IMR-90 (cell line): ENCODE measurements around the gene PCBD1. TPM values are rescaled to one million over a fixed set of nuclear protein-coding genes. Genes with fewer than 3 reads are reported as not detected.

Source experiments
- ATAC-seq: fragments of 200-7000 bp; cut with Tn5 transposase; 2 replicates; pipeline ENCODE4 v1.9.1; 2020; ENCODE audit warnings: low read depth, mild to moderate bottlenecking, moderate library complexity
- BruUV-seq: library from RNA; stranded (reverse); fragments of 400-500 nt; replicated peaks from 2 replicates; lab custom pipeline; 2021; lab: Mats Ljungman, UMichigan
- CTCF ChIA-PET: fragments of 300-600 bp; formaldehyde crosslinking; extraction: SDS; loops from one replicate; lab custom pipeline; 2021; ENCODE audit warnings: antibody characterized with exemption; lab: Yijun Ruan, JAX
- POLR2A ChIA-PET: fragments of 300-600 bp; sonication (Branson Sonifier 250); formaldehyde crosslinking; loops from one replicate; lab custom pipeline; 2022; ENCODE audit warnings: antibody characterized with exemption; ENCODE audit not compliant: unreplicated experiment; lab: Charles Lee
- DNase-seq: peaks from one replicate; pipeline ENCODE4 v3.0.0; 2013
- H2AFZ ChIP-seq: replicated peaks from 2 replicates; pipeline ENCODE3; 2013; ENCODE audit warnings: low read length, mild to moderate bottlenecking; ENCODE audit not compliant: poor library complexity
- H2AK5ac ChIP-seq: 2 replicates; pipeline ENCODE4 v1.6.1; 2013; ENCODE audit warnings: low read depth, low read length, inconsistent platforms
- H2AK9ac ChIP-seq: replicated peaks from 2 replicates; pipeline ENCODE3; 2013; ENCODE audit warnings: mild to moderate bottlenecking, low read depth, low read length, moderate library complexity; ENCODE audit not compliant: poor library complexity
- H2BK120ac ChIP-seq: 2 replicates; pipeline ENCODE4 v1.6.1; 2013; ENCODE audit warnings: low read depth, low read length, inconsistent platforms
- H2BK15ac ChIP-seq: 3 replicates; pipeline ENCODE4 v1.6.1; 2013; ENCODE audit warnings: low read depth, low read length, inconsistent platforms
- H2BK20ac ChIP-seq: 2 replicates; pipeline ENCODE4 v1.6.1; 2013; ENCODE audit warnings: low read depth, mild to moderate bottlenecking, inconsistent platforms, low read length, moderate library complexity
- H2BK5ac ChIP-seq: 2 replicates; pipeline ENCODE4 v1.6.1; 2013; ENCODE audit warnings: mild to moderate bottlenecking, low read depth, low read length, inconsistent platforms; ENCODE audit not compliant: poor library complexity, severe bottlenecking
- H3K14ac ChIP-seq: replicated peaks from 2 replicates; pipeline ENCODE4 v1.6.1; 2013; ENCODE audit warnings: low read depth, low read length, inconsistent platforms
- H3K18ac ChIP-seq: 2 replicates; pipeline ENCODE4 v1.6.1; 2013; ENCODE audit warnings: low read depth, low read length, control low read depth
- H3K23ac ChIP-seq: 2 replicates; pipeline ENCODE4 v1.6.1; 2013; ENCODE audit warnings: low read depth, low read length, inconsistent platforms
- H3K27ac ChIP-seq: 2 replicates; pipeline ENCODE4 v1.5.1; 2013; ENCODE audit warnings: mild to moderate bottlenecking, control low read depth, low read length; ENCODE audit not compliant: insufficient read depth
- H3K27me3 ChIP-seq: 2 replicates; pipeline ENCODE4 v1.6.1; 2013; ENCODE audit warnings: low read length; ENCODE audit not compliant: control insufficient read depth, insufficient read depth
- H3K36me3 ChIP-seq: 2 replicates; pipeline ENCODE4 v1.6.1; 2013; ENCODE audit warnings: low read length, mixed read lengths; ENCODE audit not compliant: control insufficient read depth, insufficient read depth
- H3K4ac ChIP-seq: 2 replicates; pipeline ENCODE4 v1.6.1; 2013; ENCODE audit warnings: low read depth, low read length, inconsistent platforms
- H3K4me1 ChIP-seq: 2 replicates; pipeline ENCODE4 v1.6.1; 2013; ENCODE audit warnings: low read length, mixed read lengths; ENCODE audit not compliant: control insufficient read depth, insufficient read depth
- H3K4me2 ChIP-seq: 2 replicates; pipeline ENCODE4 v1.6.1; 2013; ENCODE audit warnings: low read depth, mild to moderate bottlenecking, control low read depth, low read length, moderate library complexity
- H3K4me3 ChIP-seq: 2 replicates; pipeline ENCODE4 v1.5.1; 2013; ENCODE audit warnings: low read depth, mild to moderate bottlenecking, control low read depth, low read length, moderate library complexity; ENCODE audit not compliant: insufficient read depth
- H3K56ac ChIP-seq: 2 replicates; pipeline ENCODE4 v1.6.1; 2013; ENCODE audit warnings: low read length, inconsistent platforms; ENCODE audit not compliant: insufficient read depth; ENCODE audit errors: extremely low read depth
- H3K79me1 ChIP-seq, 2 experiments: 2 replicates each; pipeline ENCODE4 v1.6.1; 2013; ENCODE audit warnings: low read length in 2 of 2, inconsistent platforms in 1 of 2, low read depth in 1 of 2
- H3K9ac ChIP-seq: 2 replicates; pipeline ENCODE4 v1.6.1; 2013; ENCODE audit warnings: low read depth, low read length, control low read depth
- H3K9me1 ChIP-seq: 2 replicates; pipeline ENCODE4 v1.6.1; 2013; ENCODE audit warnings: low read length, inconsistent platforms; ENCODE audit not compliant: insufficient read depth
- H3K9me3 ChIP-seq: 2 replicates; pipeline ENCODE4 v1.6.1; 2013; ENCODE audit warnings: low read length; ENCODE audit not compliant: control insufficient read depth, insufficient read depth
- H4K20me1 ChIP-seq: 2 replicates; pipeline ENCODE4 v1.6.1; 2013; ENCODE audit warnings: low read length, inconsistent platforms; ENCODE audit not compliant: insufficient read depth
- H4K5ac ChIP-seq: 2 replicates; pipeline ENCODE4 v1.6.1; 2013; ENCODE audit warnings: mild to moderate bottlenecking, low read depth, low read length, control low read depth
- H4K8ac ChIP-seq, 2 experiments: 2 replicates each; pipeline ENCODE4 v1.6.1; 2013; ENCODE audit warnings: low read depth in 2 of 2, low read length in 2 of 2, control low read depth in 1 of 2, inconsistent platforms in 1 of 2
- H4K91ac ChIP-seq: 2 replicates; pipeline ENCODE4 v1.6.1; 2013; ENCODE audit warnings: low read depth, low read length, inconsistent platforms; ENCODE audit not compliant: insufficient read depth
- MAFK ChIP-seq: IDR thresholded peaks from 2 replicates; pipeline ENCODE4 v1.6.1; 2012; ENCODE audit warnings: low read depth, low read length, improper control_type of control experiment
- NFE2L2 ChIP-seq: fragments of 150-350 bp; IDR thresholded peaks from 2 replicates; pipeline ENCODE4 v1.6.1; 2016; ENCODE audit warnings: low read depth, mild to moderate bottlenecking, low read length
- POLR2A ChIP-seq: IDR thresholded peaks from 2 replicates; pipeline ENCODE4 v1.6.1; 2012; ENCODE audit warnings: mild to moderate bottlenecking, low read depth, low read length
- RAD21 ChIP-seq: IDR thresholded peaks from 2 replicates; pipeline ENCODE4 v1.6.1; 2012; ENCODE audit warnings: low read length, improper control_type of control experiment
- WGBS, 2 experiments: methylation state at CpG; one replicate each; pipeline versions ENCODE4 v1.1.5 to v1.1.7; 2013; ENCODE audit warnings: missing lambda C conversion rate in 2 of 2; ENCODE audit not compliant: insufficient read length in 1 of 2; ENCODE audit errors: extremely low coverage in 2 of 2; 5-methylcytosine and 5-hydroxymethylcytosine counted together
- dilution Hi-C: fragments of 300-500 bp; cut with HindIII; formaldehyde crosslinking; loops from one replicate; pipeline ENCODE4 v1.14.3; 2018; ENCODE audit warnings: low sequenced_read_pairs; ENCODE audit not compliant: unreplicated experiment
- in situ Hi-C: fragments of 300-500 bp; cut with MboI; formaldehyde crosslinking; loops from 3 replicates; pipeline ENCODE4 v1.14.3; 2019; ENCODE audit warnings: low sequenced_read_pairs, inconsistent platforms, mixed read lengths
- intact Hi-C: fragments of 100-400 bp; cut with micrococcal nuclease; formaldehyde crosslinking; loops from 2 replicates; pipeline ENCODE4 v1.10.0; 2022
- polyA plus RNA-seq, 3 experiments: library from polyadenylated mRNA; depleted of rRNA; stranded (reverse); fragments of >200 nt; gene quantifications; 2 replicates each; pipeline ENCODE4 v1.2.3, GENCODE V29; 2012; ENCODE audit warnings: low replicate concordance in 1 of 3
- total RNA-seq: library from RNA; depleted of rRNA; stranded (reverse); fragments of >200 nt; gene quantifications from 2 replicates; pipeline ENCODE4 v1.2.3, GENCODE V29; 2012
- TF ChIP-seq, protein P1 (sequence below): fragments of 150-350 bp; IDR thresholded peaks from 2 replicates; pipeline ENCODE4 v1.6.1; 2017; ENCODE audit warnings: mild to moderate bottlenecking, antibody characterized with exemption, low read length, low read depth

The PCBD1 gene
- total and polyA plus RNA-seq, 2 of the 4 experiments (the other 2 are of a cell fraction): 15.8 to 31.6 TPM

DNA sequence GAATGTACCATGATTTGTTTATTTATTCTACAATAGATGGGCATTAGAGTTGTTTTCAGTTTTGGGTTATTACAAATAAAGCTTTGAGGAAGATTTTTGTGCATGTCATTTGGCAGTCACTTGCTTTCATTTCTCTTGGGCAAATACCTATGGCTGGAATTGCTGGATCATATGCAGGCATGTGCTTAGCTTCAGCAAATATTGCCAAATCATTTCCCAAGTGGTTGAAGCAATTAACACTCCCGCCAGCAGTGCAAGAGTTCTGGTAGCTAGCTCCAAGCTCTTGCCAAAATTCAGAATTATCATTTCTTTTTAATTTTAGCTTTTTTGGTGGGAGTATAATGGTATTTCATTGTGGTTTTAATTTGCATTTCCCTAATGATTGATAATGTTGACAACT is 32.9 kb upstream of the PCBD1 start:
- Histone ChIP-seq H2BK5ac (no peak overlapping the region), H4K20me1 (no peaks in the 10 kb centered on the region), H3K4me3 (no peak overlapping the region), H3K4ac (no peak overlapping the region), H4K5ac (no peak overlapping the region), H3K27ac (no peak overlapping the region), H3K27me3 (peaks cover 51% of the 10 kb centered on the region), H2AFZ (no peak overlapping the region), H3K9me3 (no peaks in the 10 kb centered on the region), H4K8ac (no peak overlapping the region), H3K79me1 (no peaks in the 10 kb centered on the region), H2BK120ac (no peak overlapping the region), H3K23ac (no peak overlapping the region), H2AK5ac (no peak overlapping the region), H3K18ac (no peak overlapping the region), H3K9me1 (no peaks in the 10 kb centered on the region), H3K36me3 (no peaks in the 10 kb centered on the region), H4K91ac (no peak overlapping the region), H3K4me2 (no peak overlapping the region), H3K56ac (no peak overlapping the region), H2AK9ac (no peak overlapping the region), H2BK20ac (no peak overlapping the region), H2BK15ac (no peak overlapping the region), H3K4me1 (no peaks in the 10 kb centered on the region), H3K14ac (no peak overlapping the region), H3K9ac (no peak overlapping the region)
- dilution Hi-C loops (no loop called here), intact Hi-C loops (no loop called here), in situ Hi-C loops (no loop called here)
- ChIA-PET POLR2A (no interaction called here), CTCF (interaction anchor here (0.6 to 1.8 kb wide), 3 partner anchors 18 to 518 kb away, joined by 3 to 7 read pairs (median 3); no protein-coding TSS in a partner anchor)
- ATAC-seq: no peak
- BruUV-seq: no TSS peak
- DNase-seq: no peak
- TF ChIP-seq MAFK (no peak), POLR2A (no peak), RAD21 (no peak), NFE2L2 (no peak)
- TF ChIP-seq, protein P1, sequence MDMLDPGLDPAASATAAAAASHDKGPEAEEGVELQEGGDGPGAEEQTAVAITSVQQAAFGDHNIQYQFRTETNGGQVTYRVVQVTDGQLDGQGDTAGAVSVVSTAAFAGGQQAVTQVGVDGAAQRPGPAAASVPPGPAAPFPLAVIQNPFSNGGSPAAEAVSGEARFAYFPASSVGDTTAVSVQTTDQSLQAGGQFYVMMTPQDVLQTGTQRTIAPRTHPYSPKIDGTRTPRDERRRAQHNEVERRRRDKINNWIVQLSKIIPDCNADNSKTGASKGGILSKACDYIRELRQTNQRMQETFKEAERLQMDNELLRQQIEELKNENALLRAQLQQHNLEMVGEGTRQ: no peak
- whole genome bisulfite sequencing, 2 experiments: no CpG with 5 or more reads among the region's 1 CpG
